Measurements from ENCODE around the gene PPARG.
"Not testable (repeated sequence)": the region's sequence is repeated elsewhere in the genome, so short reads cannot be mapped to it uniquely, and the experiment has no call there.

DNA sequence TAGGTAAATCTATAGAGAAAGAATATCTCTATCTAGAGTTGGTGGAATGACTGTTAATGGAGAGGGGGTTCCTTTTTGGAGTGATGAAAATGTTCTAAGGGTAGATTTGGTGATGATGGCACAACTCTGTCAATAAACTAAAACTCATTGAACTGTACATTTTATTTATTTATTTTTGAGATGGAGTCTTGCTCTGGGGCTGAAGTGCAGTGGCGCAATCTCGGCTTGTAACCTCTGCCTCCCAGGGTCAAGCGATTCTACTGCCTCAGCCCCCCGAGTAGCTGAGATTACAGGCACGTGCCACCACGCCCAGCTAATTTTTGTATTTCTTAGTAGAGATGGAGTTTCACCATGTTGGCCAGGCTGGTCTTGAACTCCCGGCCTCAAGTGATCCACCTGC lies 3.1 kb upstream of the PPARG start:
- TF ChIP-seq, protein P1, sequence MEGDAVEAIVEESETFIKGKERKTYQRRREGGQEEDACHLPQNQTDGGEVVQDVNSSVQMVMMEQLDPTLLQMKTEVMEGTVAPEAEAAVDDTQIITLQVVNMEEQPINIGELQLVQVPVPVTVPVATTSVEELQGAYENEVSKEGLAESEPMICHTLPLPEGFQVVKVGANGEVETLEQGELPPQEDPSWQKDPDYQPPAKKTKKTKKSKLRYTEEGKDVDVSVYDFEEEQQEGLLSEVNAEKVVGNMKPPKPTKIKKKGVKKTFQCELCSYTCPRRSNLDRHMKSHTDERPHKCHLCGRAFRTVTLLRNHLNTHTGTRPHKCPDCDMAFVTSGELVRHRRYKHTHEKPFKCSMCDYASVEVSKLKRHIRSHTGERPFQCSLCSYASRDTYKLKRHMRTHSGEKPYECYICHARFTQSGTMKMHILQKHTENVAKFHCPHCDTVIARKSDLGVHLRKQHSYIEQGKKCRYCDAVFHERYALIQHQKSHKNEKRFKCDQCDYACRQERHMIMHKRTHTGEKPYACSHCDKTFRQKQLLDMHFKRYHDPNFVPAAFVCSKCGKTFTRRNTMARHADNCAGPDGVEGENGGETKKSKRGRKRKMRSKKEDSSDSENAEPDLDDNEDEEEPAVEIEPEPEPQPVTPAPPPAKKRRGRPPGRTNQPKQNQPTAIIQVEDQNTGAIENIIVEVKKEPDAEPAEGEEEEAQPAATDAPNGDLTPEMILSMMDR (IDR thresholded peaks at IDR 0.05): not testable (repeated sequence)
- TF ChIP-seq SMC3 (IDR thresholded peaks at IDR 0.05; ENCODE audit: low read depth, low read length); RAD21 (IDR thresholded peaks at IDR 0.05; ENCODE audit: low read length): not testable (repeated sequence)

Measured in SK-N-SH (cell line).